Heart left ventricle (tissue), 16 donors: ENCODE measurements around the gene MYOD1. TPM values are rescaled to one million over a fixed set of nuclear protein-coding genes. Genes with fewer than 3 reads are reported as not detected.

Source experiments
- ATAC-seq, 4 donors: fragments of 200-7000 bp; cut with Tn5 transposase; one replicate each; pipeline ENCODE4 v1.9.1; 2020 to 2022; ENCODE audit warnings: moderate library complexity in 4 of 4, mild to moderate bottlenecking in 3 of 4, moderate number of reproducible peaks in 1 of 4
- DNase-seq, 5 donors: peaks; one replicate each; pipeline ENCODE4 v3.0.0-alpha.2; 2020
- H3K27ac ChIP-seq, 12 donors: fragments of 200-600 bp; sonication (generic) in 4 of 12; one replicate each; pipeline versions ENCODE4 v1.5.0 to v1.8.0; 2016 to 2022; ENCODE audit warnings: mild to moderate bottlenecking in 2 of 12
- H3K27me3 ChIP-seq, 9 donors: fragments of 200-600 bp; sonication (generic) in 2 of 9; one replicate each; pipeline versions ENCODE4 v1.5.1 to v1.8.0; 2016 to 2022; ENCODE audit warnings: mild to moderate bottlenecking in 3 of 9
- H3K36me3 ChIP-seq, 9 donors: fragments of 200-600 bp; sonication (generic) in 2 of 9; one replicate each; pipeline versions ENCODE4 v1.5.0 to v1.8.0; 2018 to 2022; ENCODE audit warnings: mild to moderate bottlenecking in 2 of 9
- H3K4me1 ChIP-seq, 12 donors: fragments of 200-600 bp; sonication (generic) in 4 of 12; one replicate each; pipeline versions ENCODE4 v1.5.0 to v1.8.0; 2016 to 2022; ENCODE audit warnings: mild to moderate bottlenecking in 3 of 12
- H3K4me3 ChIP-seq, 12 donors: fragments of 200-600 bp; sonication (generic) in 4 of 12; one replicate each; pipeline versions ENCODE4 v1.5.0 to v1.8.0; 2017 to 2022; ENCODE audit warnings: mild to moderate bottlenecking in 9 of 12, moderate library complexity in 4 of 12
- H3K9me3 ChIP-seq, 12 donors: fragments of 200-600 bp; sonication (generic) in 4 of 12; one replicate each; pipeline versions ENCODE4 v1.5.0 to v1.8.0; 2016 to 2022; ENCODE audit warnings: mild to moderate bottlenecking in 1 of 12
- POLR2A ChIP-seq, 2 donors: fragments of 450-650 bp; IDR thresholded peaks; one replicate each; pipeline ENCODE4 v1.6.1; 2017; ENCODE audit warnings: antibody characterized with exemption in 2 of 2, mild to moderate bottlenecking in 2 of 2, moderate library complexity in 2 of 2
- WGBS, 4 donors: extraction: QIAGEN DNeasy Blood & Tissue Kit in 2 of 4; methylation state at CpG; one replicate each; pipeline versions ENCODE4 v1.1.5 to v1.1.7; 2013 to 2018; 5-methylcytosine and 5-hydroxymethylcytosine counted together
- intact Hi-C, 10 donors: fragments of 100-400 bp; cut with DNase I; formaldehyde crosslinking; loops; one replicate each; pipeline versions ENCODE4 v1.11.1 to v1.14.2; 2022
- polyA plus RNA-seq, 2 donors: library from polyadenylated mRNA; stranded (reverse); fragments of 200-250 nt; gene quantifications; one replicate each; pipeline ENCODE4 v1.2.3, GENCODE V29; 2013
- total RNA-seq, 9 donors: library from RNA; depleted of rRNA in 2 of 9; stranded (reverse); fragments of >200 nt in 2 of 9; fragmentation: NEBNext Ultra II Directional in 3 of 9; extraction: Animal tissue kit (Norgen Biotek cat#: 25700) in 3 of 9; gene quantifications; one replicate each; pipeline versions ENCODE4 v1.1.0 to v1.2.4, GENCODE V29; 2016 to 2023
- TF ChIP-seq, protein P1 (sequence below), 12 donors: fragments of 200-600 bp; sonication (generic) in 4 of 12; IDR thresholded peaks; one replicate each; pipeline versions ENCODE4 v1.5.0 to v1.8.0; 2018 to 2022; ENCODE audit warnings: antibody characterized with exemption in 12 of 12, mild to moderate bottlenecking in 5 of 12
- donor health status: ischemic (EF 13 %, LVEDD 7.1; RV severe dilation, severe dysfunction).
- donor health status: healthy with polysubstance abuse.
- donor health status: DM: no; HTN: yes; CAD: no.
- donor health status: DM: no; HTN: no; CAD: no.
- donor health status: ischemic (EF 25% LVEDD 6.9; RV normal size, moderate dysfunction).
- donor health status: ischemic (EF 25% LVEDD 5.7; RV mildly dilated, moderate dysfunction).
- donor health status: healthy.
- donor health status: DM: yes; HTN: yes; CAD: no.
- donor health status: ischemic (EF 35%, LVEDD 5.7; RV mildly dilated, moderate dysfunction).
- donor health status: nonischemic (EF 11% LVEDD 7.7; RV severe dilation, severe dysfunction).
- donor health status: DM: yes; HTN: yes; CAD: no.
- donor health status: PGD.
- donor health status: ischemic (EF 29% LVEDD 5.4; RV normal size, mild dysfunction).
- donor health status: nonischemic (EF 23%, LVEDD 6.1; RV moderate dilation, normal function).

Gene MYOD1
- total and polyA plus RNA-seq, 11 donors, result not detected

GRCh38 chr11:17718510-17718962, 835 bp upstream of the MYOD1 start:
- Histone ChIP-seq H3K27ac (no peak overlapping the region), H3K4me3 (no peak overlapping the region), H3K9me3 (no peaks in the 10 kb centered on the region), H3K4me1 (peaks cover 0 to 42% (median 10%) of the 10 kb centered on the region in 12 donors), H3K27me3 (peaks cover 22 to 78% (median 37%) of the 10 kb centered on the region in 9 donors), H3K36me3 (no peaks in the 10 kb centered on the region)
- WGBS, 4 donors, result 18 to 37% (median 27%) methylated on average over 13 to 16 of the region's 16 CpGs
- intact Hi-C loops, result loop anchor here in 1 of 10 donors (5.0 kb wide), 1 partner anchor 116 kb away; no protein-coding TSS in a partner anchor
- DNase-seq, result no peak
- TF ChIP-seq, protein P1, sequence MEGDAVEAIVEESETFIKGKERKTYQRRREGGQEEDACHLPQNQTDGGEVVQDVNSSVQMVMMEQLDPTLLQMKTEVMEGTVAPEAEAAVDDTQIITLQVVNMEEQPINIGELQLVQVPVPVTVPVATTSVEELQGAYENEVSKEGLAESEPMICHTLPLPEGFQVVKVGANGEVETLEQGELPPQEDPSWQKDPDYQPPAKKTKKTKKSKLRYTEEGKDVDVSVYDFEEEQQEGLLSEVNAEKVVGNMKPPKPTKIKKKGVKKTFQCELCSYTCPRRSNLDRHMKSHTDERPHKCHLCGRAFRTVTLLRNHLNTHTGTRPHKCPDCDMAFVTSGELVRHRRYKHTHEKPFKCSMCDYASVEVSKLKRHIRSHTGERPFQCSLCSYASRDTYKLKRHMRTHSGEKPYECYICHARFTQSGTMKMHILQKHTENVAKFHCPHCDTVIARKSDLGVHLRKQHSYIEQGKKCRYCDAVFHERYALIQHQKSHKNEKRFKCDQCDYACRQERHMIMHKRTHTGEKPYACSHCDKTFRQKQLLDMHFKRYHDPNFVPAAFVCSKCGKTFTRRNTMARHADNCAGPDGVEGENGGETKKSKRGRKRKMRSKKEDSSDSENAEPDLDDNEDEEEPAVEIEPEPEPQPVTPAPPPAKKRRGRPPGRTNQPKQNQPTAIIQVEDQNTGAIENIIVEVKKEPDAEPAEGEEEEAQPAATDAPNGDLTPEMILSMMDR (IDR thresholded peaks at IDR 0.05), result no peak
- no peak for TF ChIP-seq POLR2A (IDR thresholded peaks at IDR 0.05)
- no peak for ATAC-seq

DNA sequence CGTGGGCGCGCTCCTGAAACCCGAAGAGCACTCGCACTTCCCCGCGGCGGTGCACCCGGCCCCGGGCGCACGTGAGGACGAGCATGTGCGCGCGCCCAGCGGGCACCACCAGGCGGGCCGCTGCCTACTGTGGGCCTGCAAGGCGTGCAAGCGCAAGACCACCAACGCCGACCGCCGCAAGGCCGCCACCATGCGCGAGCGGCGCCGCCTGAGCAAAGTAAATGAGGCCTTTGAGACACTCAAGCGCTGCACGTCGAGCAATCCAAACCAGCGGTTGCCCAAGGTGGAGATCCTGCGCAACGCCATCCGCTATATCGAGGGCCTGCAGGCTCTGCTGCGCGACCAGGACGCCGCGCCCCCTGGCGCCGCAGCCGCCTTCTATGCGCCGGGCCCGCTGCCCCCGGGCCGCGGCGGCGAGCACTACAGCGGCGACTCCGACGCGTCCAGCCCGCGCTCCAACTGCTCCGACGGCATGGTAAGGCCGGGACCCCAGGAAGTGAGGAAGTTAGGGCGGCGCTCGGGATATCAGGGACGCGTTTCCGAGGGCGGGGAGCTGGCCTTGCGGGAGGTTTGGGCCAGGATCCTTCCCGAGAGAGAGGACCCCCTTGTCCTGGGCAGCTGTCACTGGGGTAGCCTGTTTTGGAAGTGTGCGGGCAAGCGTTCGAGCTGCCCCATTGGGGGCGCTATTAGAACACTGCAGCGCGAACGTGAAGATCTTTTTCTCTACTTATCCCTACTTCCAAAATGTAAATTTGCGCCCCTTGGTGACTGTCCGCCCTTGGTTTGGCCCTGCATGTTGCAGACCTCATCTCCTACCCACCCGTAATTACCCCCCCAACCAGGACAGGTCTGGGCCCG, 796 bp downstream of the MYOD1 start:
- no peak for DNase-seq
- H3K4me3 ChIP-seq, result peak overlapping the region in 2 of 12 donors; percentile 2 to 4
- intact Hi-C loops, result loop anchor here in 8 of 10 donors (1.0 to 5.0 kb wide), 4 partner anchors 118 to 123 kb away; no protein-coding TSS in a partner anchor

GRCh38 chr11:17720796-17721171, 1.4 kb downstream of the MYOD1 start:
- Histone ChIP-seq H3K9me3 (no peaks in the 10 kb centered on the region), H3K4me3 (peak overlapping the region in 1 of 12 donors; percentile 4), H3K27ac (no peak overlapping the region), H3K4me1 (peaks cover 0 to 33% (median 10%) of the 10 kb centered on the region in 12 donors), H3K36me3 (no peaks in the 10 kb centered on the region), H3K27me3 (peaks cover 22 to 79% (median 37%) of the 10 kb centered on the region in 9 donors)
- no peak for TF ChIP-seq POLR2A (IDR thresholded peaks at IDR 0.05)
- TF ChIP-seq, protein P1 (IDR thresholded peaks at IDR 0.05), result no peak
- WGBS, 4 donors, result 1 to 3% (median 2%) methylated on average over 15 to 24 of the region's 24 CpGs
- DNase-seq (no peak), ATAC-seq (peak in 2 of 4 donors; percentile 28 to 32)
- intact Hi-C loops, result loop anchor here in 7 of 10 donors (1.0 to 5.0 kb wide), 4 partner anchors 118 to 123 kb away; no protein-coding TSS in a partner anchor

More for the DNA sequence above, 796 bp downstream of the MYOD1 start:
- peaks cover 22 to 79% (median 37%) of the 10 kb centered on the region in 9 donors for H3K27me3 ChIP-seq
- peaks cover 0 to 33% (median 10%) of the 10 kb centered on the region in 12 donors for H3K4me1 ChIP-seq
- 3 to 5% (median 3%) methylated on average over 42 to 85 of the region's 85 CpGs for WGBS, 4 donors
- ATAC-seq, result peak in 1 of 4 donors; percentile 61
- H3K27ac ChIP-seq, result no peak overlapping the region
- no peaks in the 10 kb centered on the region for H3K9me3 ChIP-seq
- no peaks in the 10 kb centered on the region for H3K36me3 ChIP-seq
- no peak for TF ChIP-seq POLR2A (IDR thresholded peaks at IDR 0.05)
- TF ChIP-seq, protein P1 (IDR thresholded peaks at IDR 0.05), result peak in 9 of 12 donors; percentile 5 to 41 (median 21)
